IPS DF 4.7 (cell line): ENCODE data around the gene FXYD2.

ENCODE experiments used
- DNase-seq: peaks from one replicate; pipeline ENCODE4 v3.0.0-alpha.2; 2013; ENCODE audit warnings: low spot score; ENCODE audit errors: extremely low read depth

FXYD2 gene

GRCh38 chr11:117799634-117800033 is 24.9 kb downstream of the FXYD2 start:
- DNase-seq = no peak

- no peak for DNase-seq
These were observed 27.5 kb downstream of the FXYD2 start, which contains the start of gene DSCAML1 for GRCh38 chr11:117796872-117797529. Gene DSCAML1 (minus strand): TSS chr11:117797216. CDS start chr11:117797079, 137 bp downstream.

- DNase-seq = no peak
These were observed 28.1 kb downstream of the FXYD2 start for GRCh38 chr11:117796456-117796871.

GRCh38 chr11:117795638-117796455 is 28.7 kb downstream of the FXYD2 start:
- no peak for DNase-seq

- DNase-seq = no peak
These were observed 29.5 kb downstream of the FXYD2 start for GRCh38 chr11:117794772-117795629.

GRCh38 chr11:117794135-117794534 is 30.4 kb downstream of the FXYD2 start:
- no peak for DNase-seq

GRCh38 chr11:117793583-117793982 is 31.0 kb downstream of the FXYD2 start:
- no peak for DNase-seq

GRCh38 chr11:117792992-117793391 is 31.6 kb downstream of the FXYD2 start:
- no peak for DNase-seq

GRCh38 chr11:117792241-117792640 is 32.3 kb downstream of the FXYD2 start:
- DNase-seq = no peak

GRCh38 chr11:117790279-117790678 is 34.3 kb downstream of the FXYD2 start:
- DNase-seq = no peak

- DNase-seq = no peak
These were observed 35.3 kb downstream of the FXYD2 start for GRCh38 chr11:117789241-117789640.

GRCh38 chr11:117786135-117786870 is 38.2 kb downstream of the FXYD2 start:
- DNase-seq = no peak

GRCh38 chr11:117782101-117782500 is 42.4 kb downstream of the FXYD2 start:
- DNase-seq = no peak

- no peak for DNase-seq
These were observed 42.9 kb downstream of the FXYD2 start for GRCh38 chr11:117781627-117782026.

GRCh38 chr11:117780456-117780855 is 44.1 kb downstream of the FXYD2 start:
- no peak for DNase-seq

- DNase-seq = no peak
These were observed 50.0 kb downstream of the FXYD2 start for GRCh38 chr11:117774553-117774952.

GRCh38 chr11:117772360-117772759 is 52.2 kb downstream of the FXYD2 start:
- no peak for DNase-seq

GRCh38 chr11:117771841-117772240 is 52.7 kb downstream of the FXYD2 start:
- no peak for DNase-seq

GRCh38 chr11:117771197-117771596 is 53.3 kb downstream of the FXYD2 start:
- DNase-seq = no peak

GRCh38 chr11:117770061-117770460 is 54.5 kb downstream of the FXYD2 start:
- DNase-seq = no peak
